H1 (cell line): Measurements from ENCODE around the gene MYH13.

Experiments used
- CREB1 ChIP-seq: IDR thresholded peaks from 2 replicates; pipeline ENCODE4 v1.6.1; 2012; ENCODE audit warnings: inconsistent platforms
- CTCF ChIP-seq, 3 experiments: IDR thresholded peaks; 1 replicate in 2 of 3; 2 replicates in 1 of 3; pipeline versions ENCODE4 v1.5.1 to v1.6.1; 2011; ENCODE audit warnings: low read length in 3 of 3, mild to moderate bottlenecking in 3 of 3, inconsistent platforms in 2 of 3, low read depth in 1 of 3, moderate library complexity in 1 of 3; ENCODE audit not compliant: insufficient read depth in 1 of 3; ENCODE audit errors: control extremely low read depth in 1 of 3
- EGR1 ChIP-seq: IDR thresholded peaks from 2 replicates; pipeline ENCODE4 v1.6.1; 2011; ENCODE audit warnings: low read depth, low read length, borderline replicate concordance
- MAFK ChIP-seq: IDR thresholded peaks from 2 replicates; pipeline ENCODE4 v1.6.1; 2012; ENCODE audit warnings: low read depth, mild to moderate bottlenecking, improper control_type of control experiment, low read length
- TBP ChIP-seq: IDR thresholded peaks from 2 replicates; pipeline ENCODE4 v1.6.1; 2011; ENCODE audit warnings: low read depth, low read length, improper control_type of control experiment
- USF2 ChIP-seq: IDR thresholded peaks from 2 replicates; pipeline ENCODE4 v1.6.1; 2011; ENCODE audit warnings: low read length, improper control_type of control experiment

- TF ChIP-seq MAFK (no peak), CTCF (IDR thresholded peaks at IDR 0.05; ENCODE audit: control extremely low read depth in 1 of 3, insufficient read depth in 1 of 3, low read depth in 1 of 3, low read length in 3 of 3) (no peak), EGR1 (no peak), CREB1 (no peak), USF2 (no peak), TBP (no peak)
Observed at GRCh38 chr17:10261098-10261497, 111.7 kb downstream of the MYH13 start.
